ENCODE results near the gene SV2B.

SV2B gene

GRCh38 chr15:91158415-91159394, 58.6 kb downstream of the SV2B start:
- TF ChIP-seq POLR2AphosphoS5 (IDR thresholded peaks at IDR 0.05; ENCODE audit: low read depth, low read length) (no peak), POLR2A (IDR thresholded peaks at IDR 0.05; ENCODE audit: low read depth, low read length) (no peak), TAF1 (IDR thresholded peaks at IDR 0.05; ENCODE audit: low read depth, low read length) (no peak)
- DNase-seq (ENCODE audit: insufficient read length, low spot score), result no peak
- no peak for FAIRE-seq

- no peak for FAIRE-seq
- no peak for TF ChIP-seq POLR2AphosphoS5 (IDR thresholded peaks at IDR 0.05; ENCODE audit: low read depth, low read length)
- no peak for TF ChIP-seq TAF1 (IDR thresholded peaks at IDR 0.05; ENCODE audit: low read depth, low read length)
- no peak for TF ChIP-seq PAX5 (IDR thresholded peaks at IDR 0.05; ENCODE audit: insufficient read depth, low read length, severe bottlenecking)
- no peak for TF ChIP-seq POLR2A (IDR thresholded peaks at IDR 0.05; ENCODE audit: low read depth, low read length)
- no peak for TF ChIP-seq POU2F2 (IDR thresholded peaks at IDR 0.05; ENCODE audit: low read depth, low read length)
- DNase-seq (ENCODE audit: insufficient read length, low spot score), result no peak
These were observed 65.8 kb downstream of the SV2B start for GRCh38 chr15:91165850-91166249.

GRCh38 chr15:91168457-91168856, 68.4 kb downstream of the SV2B start:
- no peak for TF ChIP-seq SPI1 (IDR thresholded peaks at IDR 0.05; ENCODE audit: low read depth, low read length)
- FAIRE-seq (no peak), DNase-seq (ENCODE audit: insufficient read length, low spot score) (no peak)

DNA sequence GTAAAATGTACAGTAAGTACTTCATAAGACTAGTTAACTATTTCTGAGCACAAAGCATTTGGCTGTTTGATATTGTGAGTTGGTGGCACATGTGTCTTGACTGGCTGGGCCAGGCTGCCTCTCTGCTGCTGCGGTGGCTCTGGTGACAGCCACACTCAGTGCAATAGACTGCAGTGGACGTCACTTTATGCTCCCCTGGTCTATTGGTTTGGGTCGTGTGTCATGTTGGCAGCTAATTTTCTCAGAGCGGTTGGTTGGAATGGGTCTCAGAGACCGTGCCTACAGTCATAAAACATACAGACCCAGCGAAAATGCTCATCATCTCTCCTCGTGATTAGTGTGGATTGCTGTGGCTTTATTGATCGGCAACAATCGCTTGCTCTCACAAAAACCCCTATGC, 71.3 kb downstream of the SV2B start:
- DNase-seq (ENCODE audit: insufficient read length, low spot score), result no peak
- no peak for TF ChIP-seq TAF1 (IDR thresholded peaks at IDR 0.05; ENCODE audit: low read depth, low read length)
- no peak for TF ChIP-seq PAX5 (IDR thresholded peaks at IDR 0.05; ENCODE audit: insufficient read depth, low read length, severe bottlenecking)
- no peak for TF ChIP-seq POLR2AphosphoS5 (IDR thresholded peaks at IDR 0.05; ENCODE audit: low read depth, low read length)
- TF ChIP-seq POLR2A (IDR thresholded peaks at IDR 0.05; ENCODE audit: low read depth, low read length), result no peak
- FAIRE-seq, result no peak

- DNase-seq (ENCODE audit: insufficient read length, low spot score), result no peak
- no peak for FAIRE-seq
These were observed 82.0 kb downstream of the SV2B start for GRCh38 chr15:91182101-91182500.

GRCh38 chr15:91183596-91183995, 83.5 kb downstream of the SV2B start:
- TF ChIP-seq POLR2AphosphoS5 (IDR thresholded peaks at IDR 0.05; ENCODE audit: low read depth, low read length) (no peak), TAF1 (IDR thresholded peaks at IDR 0.05; ENCODE audit: low read depth, low read length) (no peak), POU2F2 (IDR thresholded peaks at IDR 0.05; ENCODE audit: low read depth, low read length) (no peak), POLR2A (IDR thresholded peaks at IDR 0.05; ENCODE audit: low read depth, low read length) (no peak), SPI1 (IDR thresholded peaks at IDR 0.05; ENCODE audit: low read depth, low read length) (no peak)
- no peak for FAIRE-seq
- DNase-seq (ENCODE audit: insufficient read length, low spot score), result no peak

More at GRCh38 chr15:91182101-91182500, 82.0 kb downstream of the SV2B start:
- TF ChIP-seq TAF1 (IDR thresholded peaks at IDR 0.05; ENCODE audit: low read depth, low read length) (no peak), POU2F2 (IDR thresholded peaks at IDR 0.05; ENCODE audit: low read depth, low read length) (no peak), POLR2AphosphoS5 (IDR thresholded peaks at IDR 0.05; ENCODE audit: low read depth, low read length) (no peak), PAX5 (IDR thresholded peaks at IDR 0.05; ENCODE audit: insufficient read depth, low read length, severe bottlenecking) (no peak), SPI1 (IDR thresholded peaks at IDR 0.05; ENCODE audit: low read depth, low read length) (no peak), POLR2A (IDR thresholded peaks at IDR 0.05; ENCODE audit: low read depth, low read length) (no peak)

GRCh38 chr15:91184441-91184840, 84.4 kb downstream of the SV2B start:
- DNase-seq (ENCODE audit: insufficient read length, low spot score) (no peak), FAIRE-seq (no peak)
- no peak for TF ChIP-seq SPI1 (IDR thresholded peaks at IDR 0.05; ENCODE audit: low read depth, low read length)
- no peak for TF ChIP-seq PAX5 (IDR thresholded peaks at IDR 0.05; ENCODE audit: insufficient read depth, low read length, severe bottlenecking)
- no peak for TF ChIP-seq POLR2A (IDR thresholded peaks at IDR 0.05; ENCODE audit: low read depth, low read length)
- TF ChIP-seq POU2F2 (IDR thresholded peaks at IDR 0.05; ENCODE audit: low read depth, low read length), result no peak
- TF ChIP-seq TAF1 (IDR thresholded peaks at IDR 0.05; ENCODE audit: low read depth, low read length), result no peak
- TF ChIP-seq POLR2AphosphoS5 (IDR thresholded peaks at IDR 0.05; ENCODE audit: low read depth, low read length), result no peak

- DNase-seq (ENCODE audit: insufficient read length, low spot score), result no peak
- no peak for FAIRE-seq
- TF ChIP-seq POLR2AphosphoS5 (IDR thresholded peaks at IDR 0.05; ENCODE audit: low read depth, low read length) (no peak), SPI1 (IDR thresholded peaks at IDR 0.05; ENCODE audit: low read depth, low read length) (no peak), POLR2A (IDR thresholded peaks at IDR 0.05; ENCODE audit: low read depth, low read length) (no peak), TAF1 (IDR thresholded peaks at IDR 0.05; ENCODE audit: low read depth, low read length) (no peak)
These were observed 87.0 kb downstream of the SV2B start for GRCh38 chr15:91186904-91187656.

- DNase-seq (ENCODE audit: insufficient read length, low spot score), result no peak
- no peak for TF ChIP-seq POLR2A (IDR thresholded peaks at IDR 0.05; ENCODE audit: low read depth, low read length)
- peak; percentile 30; the same call in 1 of the 2 replicates for TF ChIP-seq SPI1 (IDR thresholded peaks at IDR 0.05; ENCODE audit: low read depth, low read length)
- FAIRE-seq, result no peak
These were observed 92.2 kb downstream of the SV2B start for GRCh38 chr15:91192285-91192684.

DNA sequence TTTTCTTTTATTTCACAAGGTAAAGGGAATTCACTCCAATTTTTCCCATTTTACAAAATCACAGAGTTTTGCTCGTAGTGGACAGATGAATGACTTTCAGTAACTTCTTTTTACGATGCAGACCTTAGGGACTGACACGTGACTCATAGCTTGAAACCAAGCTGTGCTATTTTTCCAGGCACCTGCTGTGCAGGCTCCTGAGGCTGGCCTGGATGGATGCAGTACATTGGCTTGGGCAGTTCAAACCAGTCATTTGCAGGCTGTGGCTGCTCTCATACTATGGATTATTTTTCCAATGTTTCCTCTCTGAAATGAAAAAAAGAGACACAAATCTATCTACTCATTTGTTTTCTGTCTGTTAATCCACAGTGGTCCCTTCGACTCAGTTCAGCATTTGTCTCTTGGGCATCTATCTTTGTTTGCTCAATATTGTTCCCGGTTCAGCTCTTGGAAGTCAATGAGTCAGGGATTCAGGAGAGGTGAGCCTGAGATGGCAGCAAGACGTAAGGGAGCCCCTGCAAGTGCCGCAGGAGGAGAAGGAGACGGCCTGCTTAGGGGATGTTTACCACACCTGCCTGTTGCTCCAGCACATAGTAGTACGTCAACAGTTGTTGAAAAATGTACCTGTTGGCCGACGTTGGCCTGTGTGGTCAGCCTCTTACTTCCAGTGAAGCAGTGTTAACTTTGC, 92.8 kb downstream of the SV2B start:
- FAIRE-seq (no peak), DNase-seq (ENCODE audit: insufficient read length, low spot score) (no peak)
- no peak for TF ChIP-seq POU2F2 (IDR thresholded peaks at IDR 0.05; ENCODE audit: low read depth, low read length)
- TF ChIP-seq POLR2A (IDR thresholded peaks at IDR 0.05; ENCODE audit: low read depth, low read length), result no peak
- TF ChIP-seq PAX5 (IDR thresholded peaks at IDR 0.05; ENCODE audit: insufficient read depth, low read length, severe bottlenecking), result no peak
- no peak for TF ChIP-seq TAF1 (IDR thresholded peaks at IDR 0.05; ENCODE audit: low read depth, low read length)
- TF ChIP-seq POLR2AphosphoS5 (IDR thresholded peaks at IDR 0.05; ENCODE audit: low read depth, low read length), result no peak
- no peak for TF ChIP-seq SPI1 (IDR thresholded peaks at IDR 0.05; ENCODE audit: low read depth, low read length)
